AG10803 (cell line): ENCODE results near the gene MYO1C.

Experiments used
- DNase-seq: peaks from one replicate; pipeline ENCODE4 v3.0.0; 2010; ENCODE audit warnings: low read depth
- H3K4me3 ChIP-seq: 2 replicates; pipeline ENCODE4 v1.5.1; 2011; ENCODE audit warnings: mild to moderate bottlenecking, low read length, control low read depth
- CTCF ChIP-seq: conservative IDR thresholded peaks from 2 replicates; pipeline ENCODE4 v1.5.1; 2011; ENCODE audit warnings: mild to moderate bottlenecking, low read length, control low read depth, inconsistent platforms

Gene MYO1C

DNA sequence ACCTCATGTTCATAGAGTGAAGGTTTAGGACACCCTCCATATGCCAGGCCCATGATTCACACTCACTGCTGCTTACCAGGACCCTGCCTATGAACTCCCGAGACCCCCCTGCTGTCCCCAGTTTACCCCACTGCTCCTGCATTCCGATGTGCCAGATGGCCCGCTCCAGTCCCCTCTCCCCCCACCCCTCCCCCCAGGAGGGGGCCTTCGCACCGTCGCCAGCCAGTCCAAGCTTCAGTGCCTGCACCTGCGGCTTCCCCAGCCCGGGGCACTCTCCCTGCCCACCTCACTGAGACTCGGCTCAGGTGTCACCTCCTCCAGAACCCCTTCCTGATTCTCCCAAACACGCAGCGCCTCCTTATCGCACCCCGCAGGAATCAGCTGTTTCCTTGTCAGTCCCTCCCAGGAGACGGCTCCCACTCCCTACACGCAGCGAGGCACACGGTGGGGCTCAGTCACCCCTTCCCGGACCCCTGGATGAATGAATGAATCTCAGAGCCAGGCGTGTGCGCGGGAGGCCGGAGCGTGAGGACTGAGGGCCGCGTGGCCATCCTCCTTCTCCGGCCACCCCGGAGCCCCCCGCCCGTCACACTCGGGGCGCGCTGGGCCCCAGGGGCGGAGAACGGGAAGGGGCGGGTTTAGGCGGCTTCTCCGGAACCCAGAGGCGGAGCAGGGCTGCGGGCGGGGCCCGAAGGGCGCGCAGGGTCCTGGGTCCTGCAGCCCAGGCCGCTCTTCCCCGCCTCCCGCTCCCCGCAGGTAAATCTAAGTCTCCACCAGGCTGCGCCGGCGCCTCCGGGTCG, 1.6 kb downstream of the MYO1C start:
- peak; percentile 41 for DNase-seq

DNA sequence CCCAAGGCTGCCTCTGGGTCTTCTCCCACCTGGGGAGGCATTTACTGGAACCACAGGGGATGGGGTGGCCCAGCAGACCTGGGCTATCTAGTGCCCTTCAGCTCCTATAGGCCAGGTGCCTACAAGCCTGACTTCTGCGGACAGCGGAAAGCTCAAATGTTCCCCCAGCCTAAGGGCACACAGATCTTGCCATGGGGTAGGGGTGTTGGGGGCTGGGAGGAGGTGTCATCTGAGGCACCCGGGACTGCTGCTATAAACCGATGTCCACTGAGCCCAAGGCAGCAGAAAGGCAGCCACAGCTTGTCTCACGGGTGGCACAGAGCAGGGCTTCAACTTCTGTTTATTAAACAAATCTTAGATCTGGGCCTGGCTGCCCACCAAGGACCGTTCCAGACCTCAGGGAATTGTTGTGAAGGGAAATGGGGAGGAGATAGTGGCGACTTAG, 3.6 kb downstream of the MYO1C start:
- peak overlapping the region; percentile 69 for H3K4me3 ChIP-seq
- DNase-seq = no peak
- no peak for TF ChIP-seq CTCF

More for the DNA sequence above, 1.6 kb downstream of the MYO1C start:
- no peak for TF ChIP-seq CTCF
- H3K4me3 ChIP-seq = peak overlapping the region; percentile 87

DNA sequence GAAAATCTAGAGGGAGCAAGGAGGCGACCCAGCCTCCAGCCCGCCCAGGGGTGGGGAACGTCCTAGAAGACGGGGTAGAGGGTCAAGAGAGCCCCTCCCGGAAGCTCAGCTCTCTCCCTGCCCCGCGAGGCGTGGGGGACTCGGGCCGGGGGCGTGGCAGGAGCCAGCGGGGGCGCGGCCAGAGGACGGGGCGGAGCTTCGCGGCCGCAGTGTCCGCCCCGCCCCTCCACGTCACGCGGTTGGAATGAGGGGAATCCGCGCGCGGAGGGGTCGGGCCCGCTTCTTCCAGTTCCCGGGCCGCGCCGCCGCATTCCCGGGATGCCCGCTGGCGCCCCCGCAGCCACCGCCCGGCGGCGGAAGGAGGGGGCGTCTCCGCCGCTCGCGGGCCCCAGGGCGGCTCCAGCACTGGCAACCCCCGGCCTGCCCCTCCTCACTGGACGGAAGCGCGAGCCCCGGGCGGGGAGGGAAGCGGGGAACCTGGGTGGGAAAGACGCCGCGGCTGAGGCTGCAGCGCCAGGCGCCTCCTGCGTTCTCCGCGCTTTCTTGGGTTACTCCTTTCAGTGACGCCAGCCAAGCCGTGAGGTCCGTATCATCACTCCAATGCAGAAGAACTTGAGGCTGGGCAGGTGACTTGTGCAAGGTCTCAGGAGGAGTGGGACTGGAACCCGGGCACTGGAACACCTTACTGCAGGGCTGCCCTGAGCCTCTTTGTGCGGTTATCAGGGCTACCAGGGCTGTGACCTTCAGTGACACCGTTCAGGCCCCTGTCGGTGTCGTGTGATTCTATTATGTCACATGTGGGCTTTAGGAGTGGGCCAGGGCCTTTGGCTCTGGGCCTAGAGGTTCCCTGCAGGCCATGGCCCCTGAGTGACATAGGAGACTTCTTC, 4.3 kb downstream of the MYO1C start:
- peak overlapping the region; percentile 69 for H3K4me3 ChIP-seq
- no peak for TF ChIP-seq CTCF
- DNase-seq = peak; percentile 90

DNA sequence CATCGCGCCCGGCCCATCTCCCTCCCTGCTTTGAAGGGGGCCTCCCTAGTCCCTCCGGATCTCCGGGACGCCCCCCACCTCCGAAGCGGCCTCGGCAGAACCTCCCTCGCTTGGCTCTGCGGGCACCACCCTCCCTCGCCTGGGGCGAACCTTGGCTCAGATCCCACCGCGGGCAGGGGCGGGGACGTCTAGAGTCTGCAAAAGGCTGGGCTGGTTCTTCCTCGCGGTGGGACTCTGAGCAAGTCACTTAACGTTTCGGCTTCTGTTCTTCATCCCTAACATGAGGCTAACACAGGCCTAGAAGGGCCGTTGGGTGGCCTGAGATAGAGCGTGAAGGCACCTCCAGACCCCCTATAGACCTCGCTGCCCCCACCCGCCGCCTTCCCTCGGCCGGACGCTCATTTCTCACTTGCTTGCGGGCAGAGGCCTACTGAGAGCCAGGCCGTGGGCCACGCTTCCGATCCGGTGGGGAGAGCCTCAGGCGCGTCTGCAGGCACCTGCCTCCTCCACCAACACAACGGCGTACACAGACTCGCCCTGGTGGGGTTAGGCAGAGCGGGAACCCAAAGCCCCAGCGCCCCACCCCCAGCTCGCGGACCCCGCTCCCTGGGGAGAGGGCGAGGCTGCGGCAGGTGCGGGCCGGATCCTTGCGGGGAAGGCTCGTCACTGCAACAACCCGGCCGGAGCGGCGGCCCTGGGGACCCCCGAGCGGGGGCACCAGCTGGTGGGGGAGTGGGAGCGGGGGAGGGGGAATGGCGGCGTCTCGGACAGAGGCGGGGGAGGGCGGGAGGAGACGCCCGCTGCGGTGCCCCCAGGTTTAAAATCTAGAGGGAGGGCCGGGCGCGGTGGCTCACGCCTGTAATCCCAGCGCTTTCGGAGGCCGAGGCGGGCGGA, 5.4 kb downstream of the MYO1C start:
- DNase-seq = peak; percentile 81
- peak overlapping the region; percentile 53 for H3K4me3 ChIP-seq
- no peak for TF ChIP-seq CTCF

DNA sequence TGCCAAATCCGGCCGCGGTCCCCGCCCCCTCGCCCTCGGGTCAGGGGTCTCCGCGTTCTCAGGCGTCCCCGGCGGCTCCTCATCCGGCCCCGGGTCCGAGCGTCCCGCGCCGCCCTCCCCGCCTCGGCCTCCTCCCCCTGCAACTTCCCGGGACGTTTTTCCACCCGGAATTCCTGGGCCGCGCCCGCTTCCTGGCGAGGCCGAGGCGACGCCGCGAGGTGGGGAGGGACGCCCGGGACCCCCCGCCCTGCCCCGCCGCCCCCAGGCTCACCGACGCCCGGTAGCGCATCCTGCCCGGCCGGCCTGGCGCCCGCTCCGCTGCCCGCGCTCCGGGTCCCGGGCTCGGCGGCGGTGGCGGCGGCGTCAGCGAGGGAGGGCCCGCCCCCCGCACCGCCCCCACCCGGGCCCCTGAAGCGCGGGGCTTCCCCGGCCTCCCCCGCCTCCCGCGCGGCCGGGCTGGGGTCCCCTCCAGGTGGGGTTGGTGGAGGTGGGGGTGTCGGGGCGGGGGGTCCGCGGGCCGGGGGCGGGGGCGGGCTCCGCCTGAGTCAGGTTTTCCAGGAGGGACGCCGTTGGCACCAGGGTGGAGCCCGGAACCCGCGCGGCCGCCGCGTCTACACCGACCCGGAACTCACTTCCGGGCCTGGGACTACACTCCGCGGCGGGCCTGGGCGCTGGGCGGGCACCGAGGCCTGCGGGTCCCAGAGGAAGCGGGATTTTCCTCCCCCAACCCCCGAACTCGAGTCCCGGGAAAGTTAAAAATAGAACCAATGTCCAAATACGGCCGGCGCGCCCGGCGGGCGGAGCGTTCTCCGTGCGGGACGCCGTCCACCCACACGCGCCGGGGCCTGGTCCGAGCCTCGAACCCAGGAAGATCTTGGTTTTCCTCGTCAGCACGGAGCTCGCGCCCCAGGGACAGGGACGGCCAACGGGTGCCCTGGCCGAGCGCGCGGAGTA, 6.8 kb downstream of the MYO1C start:
- peak overlapping the region; percentile 84 for H3K4me3 ChIP-seq
- DNase-seq = peak; percentile 73
- TF ChIP-seq CTCF = no peak
